T-helper 9 cell (primary cell): ENCODE results near the gene MED27.
"Not testable (repeated sequence)": the region's sequence is repeated elsewhere in the genome, so short reads cannot be mapped to it uniquely, and the experiment has no call there.

Experiments
- DNase-seq: peaks from one replicate; pipeline ENCODE4 v3.0.0-alpha.2; 2020

The MED27 gene

GRCh38 chr9:132014218-132014805 is 65.4 kb downstream of the MED27 start:
- DNase-seq = no peak

GRCh38 chr9:132012704-132013357 is 66.8 kb downstream of the MED27 start:
- no peak for DNase-seq

- DNase-seq = no peak
Observed at GRCh38 chr9:132011896-132012295, 67.8 kb downstream of the MED27 start.

GRCh38 chr9:132011309-132011708 is 68.4 kb downstream of the MED27 start:
- DNase-seq = no peak

- DNase-seq = not testable (repeated sequence)
Observed at GRCh38 chr9:132010201-132010600, 69.5 kb downstream of the MED27 start.

- no peak for DNase-seq
Observed at GRCh38 chr9:132008855-132009812, 70.5 kb downstream of the MED27 start.

GRCh38 chr9:132008184-132008803 is 71.4 kb downstream of the MED27 start:
- no peak for DNase-seq

GRCh38 chr9:132007371-132008025 is 72.2 kb downstream of the MED27 start:
- no peak for DNase-seq

- no peak for DNase-seq
Observed at GRCh38 chr9:132006677-132007370, 72.8 kb downstream of the MED27 start.

- no peak for DNase-seq
Observed at GRCh38 chr9:132005899-132006298, 73.8 kb downstream of the MED27 start.

- no peak for DNase-seq
Observed at GRCh38 chr9:132004323-132004722, 75.3 kb downstream of the MED27 start.

GRCh38 chr9:132003896-132004295 is 75.8 kb downstream of the MED27 start:
- no peak for DNase-seq

GRCh38 chr9:132003319-132003704 is 76.4 kb downstream of the MED27 start:
- DNase-seq = no peak

- no peak for DNase-seq
Observed at GRCh38 chr9:132002643-132003318, 76.9 kb downstream of the MED27 start.

GRCh38 chr9:132001567-132001966 is 78.1 kb downstream of the MED27 start:
- no peak for DNase-seq

GRCh38 chr9:132000659-132001058 is 79.0 kb downstream of the MED27 start:
- DNase-seq = no peak

- no peak for DNase-seq
Observed at GRCh38 chr9:131999692-132000551, 79.7 kb downstream of the MED27 start.

- DNase-seq = no peak
Observed at GRCh38 chr9:131997779-131998178, 81.9 kb downstream of the MED27 start.

GRCh38 chr9:131997076-131997475 is 82.6 kb downstream of the MED27 start:
- DNase-seq = no peak

GRCh38 chr9:131995382-131995781 is 84.3 kb downstream of the MED27 start:
- no peak for DNase-seq
